Measurements from ENCODE around the gene USP21.
A peak's percentile ranks its signal among the peaks of the same experiment; 100 is the strongest.

The USP21 gene

GRCh38 chr1:161177112-161177935 is 18.0 kb downstream of the USP21 start, which contains the start of gene B4GALT3:
B4GALT3 (minus strand) TSS chr1:161177507; CDS start chr1:161176060, 1,447 bp downstream.
- H3K9me3 ChIP-seq: no peaks in the 10 kb centered on the region
- intact Hi-C loops (cut with DNase I; ENCODE audit: low total_unique reads): no loop called here
- peaks cover 10 to 35% (median 12%) of the 10 kb centered on the region in 3 donors for H3K36me3 ChIP-seq
- peak; percentile 89 to 93 for DNase-seq
- TF ChIP-seq CTCF (IDR thresholded peaks at IDR 0.05): no peak
- peaks cover 0 to 33% (median 24%) of the 10 kb centered on the region in 4 donors for H3K4me1 ChIP-seq
- peak within 1 kb of the TSS; percentile 89 to 94 for H3K27ac ChIP-seq
- no peaks in the 10 kb centered on the region for H3K27me3 ChIP-seq
- peak within 1 kb of the TSS; percentile 66 to 81 for H3K4me3 ChIP-seq

DNA sequence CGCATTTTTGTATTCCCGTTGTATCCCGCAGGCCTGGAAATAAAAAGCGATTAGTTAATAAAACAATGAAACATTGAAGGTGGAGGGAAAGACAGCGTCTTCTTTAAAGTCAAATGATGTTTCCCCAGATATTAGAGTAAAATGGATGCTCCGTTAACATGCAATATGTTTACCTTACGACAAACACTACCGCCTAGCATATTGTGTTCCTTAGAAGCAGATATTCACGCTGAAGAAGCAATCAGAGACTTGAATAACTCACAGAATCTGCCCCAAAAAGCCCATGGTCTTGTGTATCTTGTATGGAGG is 18.6 kb downstream of the USP21 start:
- peak overlapping the region; percentile 89 to 94 for H3K27ac ChIP-seq
- H3K4me3 ChIP-seq: peak overlapping the region; percentile 66 to 81
- H3K9me3 ChIP-seq: no peaks in the 10 kb centered on the region
- intact Hi-C loops (cut with DNase I; ENCODE audit: low total_unique reads): no loop called here
- no peak for TF ChIP-seq CTCF (IDR thresholded peaks at IDR 0.05)
- no peak for DNase-seq
- peaks cover 0 to 28% (median 20%) of the 10 kb centered on the region in 4 donors for H3K4me1 ChIP-seq
- H3K27me3 ChIP-seq: no peaks in the 10 kb centered on the region
- H3K36me3 ChIP-seq: peaks cover 7 to 32% (median 12%) of the 10 kb centered on the region in 3 donors

DNA sequence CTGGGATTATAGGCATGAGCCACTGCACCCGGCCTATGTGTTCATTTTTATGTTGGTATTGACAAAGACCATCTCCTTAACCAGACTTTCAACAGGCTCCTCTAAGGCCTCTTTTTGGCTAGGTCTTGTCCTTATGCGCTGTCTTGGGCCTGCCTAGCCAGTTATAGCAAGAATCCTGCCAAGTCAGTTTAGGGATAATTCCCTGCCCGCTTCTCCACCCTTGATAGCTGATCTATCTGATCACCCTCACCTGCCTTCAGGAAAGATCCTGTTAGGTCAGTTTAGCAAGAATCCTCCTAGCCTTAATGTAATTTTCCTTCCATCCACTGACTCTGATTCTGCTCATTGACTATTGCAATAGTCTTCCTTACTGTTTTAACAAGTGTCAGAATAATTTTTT is 20.4 kb downstream of the USP21 start:
- Histone ChIP-seq H3K36me3 (peaks cover 0 to 14% (median 3%) of the 10 kb centered on the region in 3 donors), H3K4me3 (no peak overlapping the region), H3K9me3 (no peaks in the 10 kb centered on the region), H3K27me3 (no peaks in the 10 kb centered on the region), H3K27ac (no peak overlapping the region), H3K4me1 (peaks cover 0 to 24% (median 12%) of the 10 kb centered on the region in 4 donors)
- TF ChIP-seq CTCF (IDR thresholded peaks at IDR 0.05): no peak
- DNase-seq: peak in 1 of 2 donors; percentile 20
- intact Hi-C loops (cut with DNase I; ENCODE audit: low total_unique reads): no loop called here

GRCh38 chr1:161180639-161181038 is 21.3 kb downstream of the USP21 start:
- intact Hi-C loops (cut with DNase I; ENCODE audit: low total_unique reads): no loop called here
- no peak overlapping the region for H3K4me3 ChIP-seq
- no peaks in the 10 kb centered on the region for H3K27me3 ChIP-seq
- no peak overlapping the region for H3K27ac ChIP-seq
- H3K4me1 ChIP-seq: peaks cover 0 to 30% (median 14%) of the 10 kb centered on the region in 4 donors
- no peak for DNase-seq
- TF ChIP-seq CTCF (IDR thresholded peaks at IDR 0.05): peak in 1 of 2 experiments; percentile 4
- H3K9me3 ChIP-seq: no peaks in the 10 kb centered on the region
- peaks cover 0 to 5% (median 0%) of the 10 kb centered on the region in 3 donors for H3K36me3 ChIP-seq

DNA sequence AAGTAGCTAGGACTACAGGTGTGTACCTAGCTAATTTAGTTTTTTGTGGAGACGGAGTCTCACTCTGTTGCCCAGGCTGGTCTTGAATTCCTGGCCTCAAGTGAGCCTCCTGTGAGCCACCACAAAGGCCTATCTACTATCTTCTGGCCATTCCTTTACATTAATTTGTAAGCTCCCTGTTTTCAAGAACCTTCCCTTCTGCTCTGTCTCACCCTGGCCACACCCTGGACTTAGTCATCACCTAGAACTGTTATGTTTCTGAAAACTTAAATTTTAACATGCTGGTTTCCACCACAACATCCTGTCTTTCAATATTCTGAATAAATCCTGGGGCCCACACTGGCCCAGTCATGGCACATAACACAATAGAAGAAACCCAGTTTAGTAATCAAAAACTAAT is 22.9 kb downstream of the USP21 start:
- intact Hi-C loops (cut with DNase I; ENCODE audit: low total_unique reads): no loop called here
- DNase-seq: peak in 1 of 2 donors; percentile 24
- no peak overlapping the region for H3K27ac ChIP-seq
- H3K4me1 ChIP-seq: peaks cover 0 to 19% (median 6%) of the 10 kb centered on the region in 4 donors
- no peaks in the 10 kb centered on the region for H3K36me3 ChIP-seq
- no peaks in the 10 kb centered on the region for H3K27me3 ChIP-seq
- no peak for TF ChIP-seq CTCF (IDR thresholded peaks at IDR 0.05)
- H3K9me3 ChIP-seq: no peaks in the 10 kb centered on the region
- H3K4me3 ChIP-seq: no peak overlapping the region
